Breast epithelium (tissue), 3 donors: Measurements from ENCODE around the gene HACD2.

Experiments used
- POLR2A ChIP-seq: fragments of 450-650 bp; IDR thresholded peaks from one replicate; pipeline ENCODE4 v1.6.1; 2016; ENCODE audit warnings: antibody characterized with exemption, mild to moderate bottlenecking, moderate library complexity
- POLR2AphosphoS5 ChIP-seq, 3 donors: sonication (generic); formaldehyde crosslinking; IDR thresholded peaks; one replicate each; pipeline ENCODE4 v1.6.1; 2017; ENCODE audit warnings: antibody characterized with exemption in 3 of 3
- TF ChIP-seq, protein P1 (sequence below), 3 donors: fragments of 450-650 bp; IDR thresholded peaks; one replicate each; pipeline ENCODE4 v1.5.1; 2016 to 2017; ENCODE audit warnings: antibody characterized with exemption in 3 of 3, mild to moderate bottlenecking in 3 of 3, moderate library complexity in 3 of 3

DNA sequence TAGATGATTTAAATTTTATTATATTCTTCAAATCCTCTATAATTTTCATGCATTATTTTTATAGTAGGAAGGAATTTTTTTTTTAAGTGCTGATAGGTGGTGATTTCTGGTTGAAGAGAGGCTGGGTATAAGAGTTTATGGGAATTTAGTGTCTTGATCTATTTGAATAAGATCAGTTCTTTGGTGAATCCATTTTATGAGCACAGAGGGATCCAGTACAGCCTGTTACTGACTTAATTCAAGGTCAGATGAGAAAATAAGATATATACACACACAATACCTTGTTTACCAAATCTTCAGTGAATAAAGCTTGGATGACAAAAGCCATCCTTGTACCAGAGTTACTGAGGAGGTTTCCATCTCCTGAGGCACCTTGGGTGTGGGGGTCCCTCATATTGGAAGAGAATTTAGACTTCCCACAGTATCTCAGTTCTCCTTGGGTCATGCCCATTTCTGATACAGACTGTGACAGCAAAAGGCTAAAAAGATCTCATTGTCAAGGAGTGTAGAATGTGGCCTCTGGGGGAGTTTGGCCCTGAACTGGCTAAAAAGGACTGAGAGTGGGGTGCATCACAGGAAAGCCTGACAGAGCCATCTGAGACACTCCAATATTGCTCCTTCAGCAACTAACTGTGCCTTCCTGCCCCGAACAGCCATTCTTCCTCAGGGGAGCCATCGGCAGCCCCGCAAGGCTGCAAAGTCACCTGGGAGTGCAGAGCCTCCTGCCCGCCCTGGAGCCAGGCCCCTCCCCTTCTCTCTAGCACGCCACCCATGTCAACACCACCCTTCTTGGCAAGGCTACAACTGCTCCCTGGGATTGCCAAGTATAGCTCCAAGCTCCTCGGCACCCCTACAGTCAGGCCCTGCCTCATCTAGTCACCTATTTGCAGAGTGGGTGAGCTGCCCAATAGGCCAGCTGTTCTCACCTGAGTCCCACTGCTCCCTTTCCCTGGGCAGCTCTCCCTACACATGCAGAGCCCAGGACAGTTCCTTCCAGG, 43.1 kb upstream of the HACD2 start:
- TF ChIP-seq, protein P1, sequence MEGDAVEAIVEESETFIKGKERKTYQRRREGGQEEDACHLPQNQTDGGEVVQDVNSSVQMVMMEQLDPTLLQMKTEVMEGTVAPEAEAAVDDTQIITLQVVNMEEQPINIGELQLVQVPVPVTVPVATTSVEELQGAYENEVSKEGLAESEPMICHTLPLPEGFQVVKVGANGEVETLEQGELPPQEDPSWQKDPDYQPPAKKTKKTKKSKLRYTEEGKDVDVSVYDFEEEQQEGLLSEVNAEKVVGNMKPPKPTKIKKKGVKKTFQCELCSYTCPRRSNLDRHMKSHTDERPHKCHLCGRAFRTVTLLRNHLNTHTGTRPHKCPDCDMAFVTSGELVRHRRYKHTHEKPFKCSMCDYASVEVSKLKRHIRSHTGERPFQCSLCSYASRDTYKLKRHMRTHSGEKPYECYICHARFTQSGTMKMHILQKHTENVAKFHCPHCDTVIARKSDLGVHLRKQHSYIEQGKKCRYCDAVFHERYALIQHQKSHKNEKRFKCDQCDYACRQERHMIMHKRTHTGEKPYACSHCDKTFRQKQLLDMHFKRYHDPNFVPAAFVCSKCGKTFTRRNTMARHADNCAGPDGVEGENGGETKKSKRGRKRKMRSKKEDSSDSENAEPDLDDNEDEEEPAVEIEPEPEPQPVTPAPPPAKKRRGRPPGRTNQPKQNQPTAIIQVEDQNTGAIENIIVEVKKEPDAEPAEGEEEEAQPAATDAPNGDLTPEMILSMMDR (IDR thresholded peaks at IDR 0.05): no peak
- no peak for TF ChIP-seq POLR2A
- no peak for TF ChIP-seq POLR2AphosphoS5 (IDR thresholded peaks at IDR 0.05)
